Upper lobe of left lung (tissue), 4 donors: Measurements from ENCODE around the gene PFDN1.

Source experiments
- CTCF ChIP-seq, 6 experiments: fragments of 450-650 bp in 4 of 6; fragments of 200-600 bp in 2 of 6; sonication (generic) in 2 of 6; IDR thresholded peaks; one replicate each; pipeline ENCODE4 v1.5.1; 2016 to 2019; ENCODE audit warnings: antibody characterized with exemption in 6 of 6
- EP300 ChIP-seq, 4 donors: sonication (generic); formaldehyde crosslinking; IDR thresholded peaks; one replicate each; pipeline ENCODE4 v1.5.1; 2017; ENCODE audit warnings: antibody characterized with exemption in 4 of 4, control low read depth in 2 of 4
- POLR2A ChIP-seq, 4 donors: fragments of 450-650 bp; IDR thresholded peaks; one replicate each; pipeline ENCODE4 v1.5.1; 2016 to 2017; ENCODE audit warnings: antibody characterized with exemption in 4 of 4, mild to moderate bottlenecking in 2 of 4
- POLR2AphosphoS5 ChIP-seq, 2 donors: sonication (generic); formaldehyde crosslinking; IDR thresholded peaks; one replicate each; pipeline ENCODE4 v1.5.1; 2017; ENCODE audit warnings: antibody characterized with exemption in 2 of 2

GRCh38 chr5:140220032-140220697, 82.7 kb downstream of the PFDN1 start:
- TF ChIP-seq POLR2AphosphoS5 (IDR thresholded peaks at IDR 0.05) (no peak), POLR2A (IDR thresholded peaks at IDR 0.05) (no peak), CTCF (IDR thresholded peaks at IDR 0.05) (no peak), EP300 (IDR thresholded peaks at IDR 0.05) (no peak)
